SK-N-SH (cell line): ENCODE data around the gene VAMP7. TPM values are rescaled to one million over a fixed set of nuclear protein-coding genes. Genes with fewer than 3 reads are reported as not detected.
"Not testable (repeated sequence)": the region's sequence is repeated elsewhere in the genome, so short reads cannot be mapped to it uniquely, and the experiment has no call there.

ENCODE experiments used
- CTCF ChIA-PET: fragments of 300-600, 350-600 bp; formaldehyde crosslinking; extraction: SDS; loops from one replicate; lab custom pipeline; 2021; lab: Yijun Ruan, JAX
- POLR2A ChIA-PET: fragments of 350-600 bp; sonication (Branson Sonifier 250); formaldehyde crosslinking; extraction: SDS; loops from one replicate; lab custom pipeline; 2020; ENCODE audit warnings: antibody characterized with exemption, inconsistent platforms; lab: Yijun Ruan, JAX
- DNase-seq: peaks from one replicate; pipeline ENCODE4 v3.0.0; 2012
- H2AFZ ChIP-seq: fragments of 200-600 bp; sonication (generic); 2 replicates; pipeline ENCODE4 v1.8.1; 2016; ENCODE audit warnings: antibody characterized with exemption, mild to moderate bottlenecking, low read depth
- H3F3A ChIP-seq: fragments of 200-600 bp; sonication (generic); replicated peaks from 2 replicates; pipeline ENCODE3; 2016; ENCODE audit warnings: antibody characterized with exemption, mild to moderate bottlenecking; ENCODE audit not compliant: insufficient read depth
- H3K27ac ChIP-seq, 2 experiments: fragments of 200-500 bp in 1 of 2; fragments of 200-600 bp in 1 of 2; sonication (Bioruptor generic) in 1 of 2; sonication (generic), shearing (Covaris generic) in 1 of 2; 2 replicates each; pipeline versions ENCODE4 v1.5.1 to v1.6.1; 2014 to 2016; ENCODE audit warnings: low read depth in 2 of 2, inconsistent platforms in 1 of 2, low read length in 1 of 2, mild to moderate bottlenecking in 1 of 2, mixed read lengths in 1 of 2
- H3K27me3 ChIP-seq: fragments of 200-600 bp; sonication (generic), shearing (Covaris generic); 2 replicates; pipeline ENCODE4 v1.6.1; 2016; ENCODE audit warnings: mixed run types; ENCODE audit not compliant: insufficient read depth
- H3K36me3 ChIP-seq, 2 experiments: fragments of 200-500 bp in 1 of 2; fragments of 200-600 bp in 1 of 2; sonication (Bioruptor generic) in 1 of 2; sonication (generic) in 1 of 2; replicated peaks in 1 of 2; 2 replicates each; pipeline versions ENCODE3 to v1.5.1; 2014 to 2016; ENCODE audit warnings: low read length in 1 of 2, mild to moderate bottlenecking in 1 of 2; ENCODE audit not compliant: insufficient read depth in 2 of 2, control insufficient read depth in 1 of 2
- H3K4me1 ChIP-seq, 2 experiments: fragments of 200-500 bp in 1 of 2; fragments of 200-600 bp in 1 of 2; sonication (Bioruptor generic) in 1 of 2; sonication (generic), shearing (Covaris generic) in 1 of 2; 2 replicates each; pipeline versions ENCODE4 v1.5.1 to v1.6.1; 2014 to 2016; ENCODE audit warnings: low read depth in 1 of 2, low read length in 1 of 2, mixed run types in 1 of 2; ENCODE audit not compliant: insufficient read depth in 2 of 2, control insufficient read depth in 1 of 2
- H3K4me2 ChIP-seq: fragments of 200-600 bp; sonication (generic), shearing (Covaris generic); 2 replicates; pipeline ENCODE4 v1.6.1; 2017; ENCODE audit warnings: mixed run types
- H3K4me3 ChIP-seq, 2 experiments: fragments of 200-500 bp in 1 of 2; fragments of 200-600 bp in 1 of 2; sonication (Bioruptor generic) in 1 of 2; sonication (generic), shearing (Covaris generic) in 1 of 2; 2 replicates each; pipeline versions ENCODE4 v1.5.1 to v1.8.1; 2014 to 2016; ENCODE audit warnings: low read depth in 2 of 2, inconsistent platforms in 1 of 2, low read length in 1 of 2, mild to moderate bottlenecking in 1 of 2, mixed read lengths in 1 of 2, moderate library complexity in 1 of 2
- H3K79me2 ChIP-seq: fragments of 200-600 bp; sonication (generic); 2 replicates; pipeline ENCODE4 v1.8.1; 2017; ENCODE audit warnings: mild to moderate bottlenecking; ENCODE audit not compliant: insufficient read depth
- H3K9ac ChIP-seq: fragments of 200-600 bp; sonication (generic); 2 replicates; pipeline ENCODE4 v1.6.1; 2017; ENCODE audit warnings: mixed run types
- H3K9me2 ChIP-seq: fragments of 200-600 bp; sonication (generic); 2 replicates; pipeline ENCODE4 v1.6.1; 2017; ENCODE audit warnings: mixed run types
- H3K9me3 ChIP-seq: fragments of 200-600 bp; sonication (generic); 2 replicates; pipeline ENCODE4 v1.6.1; 2017; ENCODE audit warnings: mixed run types, mild to moderate bottlenecking, moderate library complexity
- H4K20me1 ChIP-seq: fragments of 200-600 bp; sonication (generic); 2 replicates; pipeline ENCODE4 v1.6.1; 2017; ENCODE audit warnings: mild to moderate bottlenecking, mixed run types; ENCODE audit not compliant: insufficient read depth
- CHD2 ChIP-seq: fragments of 150-350 bp; IDR thresholded peaks from 2 replicates; pipeline ENCODE4 v1.6.1; 2018; ENCODE audit warnings: low read length; ENCODE audit not compliant: partially characterized antibody
- CTCF ChIP-seq: fragments of 200-600 bp; sonication (generic); IDR thresholded peaks from 2 replicates; pipeline ENCODE4 v1.6.1; 2017; ENCODE audit warnings: antibody characterized with exemption, mild to moderate bottlenecking, moderate library complexity
- FOSL2 ChIP-seq: IDR thresholded peaks from 2 replicates; pipeline ENCODE4 v1.4.0; 2012; ENCODE audit warnings: low read depth, mild to moderate bottlenecking, moderate library complexity, borderline replicate concordance
- GABPA ChIP-seq: IDR thresholded peaks from 2 replicates; pipeline ENCODE4 v1.4.0; 2012; ENCODE audit warnings: low read depth, mild to moderate bottlenecking
- GATA2 ChIP-seq: sonication (generic); formaldehyde crosslinking; IDR thresholded peaks from 2 replicates; pipeline ENCODE4 v1.5.0; 2020; ENCODE audit warnings: mild to moderate bottlenecking, missing genetic modification reagents
- NFIC ChIP-seq: IDR thresholded peaks from 2 replicates; pipeline ENCODE4 v1.4.0; 2012; ENCODE audit warnings: borderline replicate concordance
- NRF1 ChIP-seq: IDR thresholded peaks from 2 replicates; pipeline ENCODE4 v1.6.1; 2012; ENCODE audit warnings: low read depth, mild to moderate bottlenecking, low read length
- POLR2AphosphoS5 ChIP-seq: IDR thresholded peaks from 2 replicates; pipeline ENCODE4 v1.6.1; 2012; ENCODE audit warnings: low read depth, low read length
- RCOR1 ChIP-seq: fragments of 150-350 bp; IDR thresholded peaks from 2 replicates; pipeline ENCODE4 v1.6.1; 2017; ENCODE audit warnings: antibody characterized with exemption, low read length
- REST ChIP-seq: IDR thresholded peaks from 2 replicates; pipeline ENCODE4 v1.6.1; 2012; ENCODE audit warnings: mild to moderate bottlenecking, low read depth, low read length, moderate library complexity
- RXRA ChIP-seq: IDR thresholded peaks from 2 replicates; pipeline ENCODE4 v1.4.0; 2012; ENCODE audit warnings: low read depth, mild to moderate bottlenecking, borderline replicate concordance
- SIN3A ChIP-seq: IDR thresholded peaks from 2 replicates; pipeline ENCODE4 v1.6.1; 2012; ENCODE audit warnings: low read depth, mild to moderate bottlenecking, low read length, moderate library complexity, borderline replicate concordance
- SMC3 ChIP-seq: IDR thresholded peaks from 2 replicates; pipeline ENCODE4 v1.6.1; 2012; ENCODE audit warnings: low read depth, low read length, improper control_type of control experiment
- TAF1 ChIP-seq: IDR thresholded peaks from 2 replicates; pipeline ENCODE4 v1.6.1; 2012; ENCODE audit warnings: low read depth, mild to moderate bottlenecking, low read length, moderate library complexity, borderline replicate concordance
- TEAD4 ChIP-seq: IDR thresholded peaks from 2 replicates; pipeline ENCODE4 v1.4.0; 2012; ENCODE audit warnings: mild to moderate bottlenecking, borderline replicate concordance; ENCODE audit not compliant: insufficient read depth
- USF1 ChIP-seq: IDR thresholded peaks from 2 replicates; pipeline ENCODE4 v1.4.0; 2012; ENCODE audit warnings: low read depth, borderline replicate concordance
- ZBTB33 ChIP-seq: IDR thresholded peaks from 2 replicates; pipeline ENCODE4 v1.4.0; 2012; ENCODE audit warnings: low read depth, borderline replicate concordance
- WGBS: methylation state at CpG from one replicate; pipeline ENCODE4 v1.1.6; 2017; ENCODE audit warnings: low lambda C conversion rate; 5-methylcytosine and 5-hydroxymethylcytosine counted together
- polyA plus RNA-seq, 3 experiments: library from polyadenylated mRNA; depleted of rRNA; stranded (reverse); fragments of >200 nt; gene quantifications; 2 replicates each; pipeline ENCODE4 v1.2.3, GENCODE V29; 2012
- TF ChIP-seq, protein P1 (sequence below): fragments of 150-350 bp; IDR thresholded peaks from 2 replicates; pipeline ENCODE4 v1.6.1; 2017; ENCODE audit warnings: antibody characterized with exemption, low read length, low read depth, borderline replicate concordance
- TF ChIP-seq, protein P2 (sequence below): IDR thresholded peaks from 2 replicates; pipeline ENCODE4 v1.4.0; 2012; ENCODE audit warnings: low read depth

Gene VAMP7
- polyA plus RNA-seq, 1 of the 3 experiments (the other 2 are of a cell fraction) = 23.9 TPM

DNA sequence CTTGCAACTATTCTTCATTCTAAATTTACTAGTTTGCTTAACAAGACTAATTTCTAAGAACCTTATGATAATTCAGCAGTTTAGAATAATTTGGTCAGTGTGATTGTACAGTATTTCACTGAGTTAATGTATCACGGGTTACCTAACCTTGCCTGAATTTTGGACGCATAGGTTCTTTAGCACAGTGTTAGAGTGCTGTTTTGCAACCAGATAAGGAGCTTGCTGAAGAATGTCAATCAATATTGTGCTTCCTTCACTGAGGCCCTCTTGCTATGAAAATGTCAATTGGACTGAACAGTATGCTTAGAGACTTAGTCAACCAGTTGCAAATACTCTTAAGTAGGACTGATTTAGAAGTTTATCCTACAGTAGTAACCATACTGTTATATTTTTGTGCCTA is 19.6 kb downstream of the VAMP7 start:
- DNase-seq = no peak
- no peaks in the 10 kb centered on the region for H3K27me3 ChIP-seq
- ChIA-PET CTCF (no interaction called here), POLR2A (no interaction called here)
- no peak overlapping the region for H3K4me2 ChIP-seq
- no peak overlapping the region for H2AFZ ChIP-seq
- H3K4me3 ChIP-seq = no peak overlapping the region
- H3F3A ChIP-seq = no peaks in the 10 kb centered on the region
- 0 out of 2 replicates have a peak, but pooled peaks cover 6% of the 10 kb centered on the region for H3K79me2 ChIP-seq
- H3K27ac ChIP-seq = no peak overlapping the region
- H3K9me3 ChIP-seq = no peaks in the 10 kb centered on the region
- H4K20me1 ChIP-seq = no peaks in the 10 kb centered on the region
- H3K36me3 ChIP-seq = peaks cover 42 to 56% of the 10 kb centered on the region in 2 experiments
- no peak overlapping the region for H3K9ac ChIP-seq
- H3K4me1 ChIP-seq = no peaks in the 10 kb centered on the region
- no peaks in the 10 kb centered on the region for H3K9me2 ChIP-seq
- TF ChIP-seq, protein P1, sequence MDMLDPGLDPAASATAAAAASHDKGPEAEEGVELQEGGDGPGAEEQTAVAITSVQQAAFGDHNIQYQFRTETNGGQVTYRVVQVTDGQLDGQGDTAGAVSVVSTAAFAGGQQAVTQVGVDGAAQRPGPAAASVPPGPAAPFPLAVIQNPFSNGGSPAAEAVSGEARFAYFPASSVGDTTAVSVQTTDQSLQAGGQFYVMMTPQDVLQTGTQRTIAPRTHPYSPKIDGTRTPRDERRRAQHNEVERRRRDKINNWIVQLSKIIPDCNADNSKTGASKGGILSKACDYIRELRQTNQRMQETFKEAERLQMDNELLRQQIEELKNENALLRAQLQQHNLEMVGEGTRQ = no peak
- TF ChIP-seq REST = no peak
- no peak for TF ChIP-seq POLR2AphosphoS5
- TF ChIP-seq USF1 = no peak
- no peak for TF ChIP-seq FOSL2
- no peak for TF ChIP-seq CTCF
- TF ChIP-seq SIN3A = no peak
- TF ChIP-seq RCOR1 = no peak
- no peak for TF ChIP-seq TEAD4
- TF ChIP-seq, protein P2, sequence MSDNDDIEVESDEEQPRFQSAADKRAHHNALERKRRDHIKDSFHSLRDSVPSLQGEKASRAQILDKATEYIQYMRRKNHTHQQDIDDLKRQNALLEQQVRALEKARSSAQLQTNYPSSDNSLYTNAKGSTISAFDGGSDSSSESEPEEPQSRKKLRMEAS = no peak
- no peak for TF ChIP-seq RXRA
- TF ChIP-seq NFIC = no peak
- no peak for TF ChIP-seq GATA2
- TF ChIP-seq GABPA = no peak
- TF ChIP-seq CHD2 = no peak
- TF ChIP-seq NRF1 = no peak
- no peak for TF ChIP-seq SMC3
- no peak for TF ChIP-seq TAF1
- no peak for TF ChIP-seq ZBTB33
- WGBS = 92% methylated on average over 2 of the region's 2 CpGs

GRCh38 chrX:155907661-155908060 is 26.5 kb downstream of the VAMP7 start:
- H3K27me3 ChIP-seq, H3K9me2 ChIP-seq, H3K4me1 ChIP-seq, H3K9me3 ChIP-seq, H3K4me3 ChIP-seq, H3K27ac ChIP-seq, H4K20me1 ChIP-seq, H2AFZ ChIP-seq, CTCF ChIA-PET, H3K9ac ChIP-seq, POLR2A ChIA-PET, H3K4me2 ChIP-seq, H3F3A ChIP-seq, DNase-seq: not testable (repeated sequence)
- WGBS = 93% methylated on average over 23 of the region's 26 CpGs
- H3K79me2 ChIP-seq = peaks cover 23% of the 10 kb centered on the region; the same call in 1 of the 2 replicates
- H3K36me3 ChIP-seq = peaks cover 8 to 34% of the 10 kb centered on the region in 2 experiments
